C4-2B (cell line): ENCODE measurements around the gene MADD.

Experiments
- CTCF ChIP-seq: fragments of 450-650 bp; conservative IDR thresholded peaks from 2 replicates; pipeline ENCODE4 v1.5.1; 2017; ENCODE audit warnings: mild to moderate bottlenecking
- ZFX ChIP-seq: fragments of 450-650 bp; IDR thresholded peaks from 2 replicates; pipeline ENCODE4 v1.6.1; 2017

- TF ChIP-seq CTCF, result no peak
- no peak for TF ChIP-seq ZFX
Observed at GRCh38 chr11:47357985-47358730, 88.2 kb downstream of the MADD start.
